ENCODE data around the gene PHF10. TPM values are rescaled to one million over a fixed set of nuclear protein-coding genes. Genes with fewer than 3 reads are reported as not detected.

PHF10 gene
- total and polyA plus RNA-seq, 8 donors: 33.5 to 122 (median 106) TPM

DNA sequence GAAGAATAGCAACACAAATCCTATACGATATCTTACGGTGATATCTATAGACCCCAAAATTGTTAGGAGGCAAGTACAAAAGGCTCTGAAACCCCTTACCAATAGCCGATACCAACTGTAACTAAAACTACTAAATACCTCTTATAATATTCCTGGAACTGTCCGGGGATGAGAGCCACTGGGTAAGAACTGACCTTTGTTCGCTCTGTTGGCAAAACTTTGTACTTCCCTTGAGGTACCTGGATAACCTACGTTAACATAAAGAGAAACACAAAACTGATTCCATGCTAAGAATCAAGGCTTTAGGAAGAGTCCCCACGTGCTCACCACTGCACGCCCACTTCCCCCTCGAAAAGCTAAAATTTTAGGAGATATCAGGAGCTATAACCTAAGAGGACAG, 9.7 kb downstream of the PHF10 start:
- intact Hi-C loops (cut with DNase I): no loop called here
- Histone ChIP-seq H3K27me3 (no peaks in the 10 kb centered on the region), H3K27ac (no peak overlapping the region), H3K9me3 (no peaks in the 10 kb centered on the region), H3K4me3 (no peak overlapping the region), H3K36me3 (peaks cover 0 to 64% of the 10 kb centered on the region in 2 donors), H3K4me1 (no peaks in the 10 kb centered on the region)
- ATAC-seq: no peak
- DNase-seq: no peak
- TF ChIP-seq, protein P1, sequence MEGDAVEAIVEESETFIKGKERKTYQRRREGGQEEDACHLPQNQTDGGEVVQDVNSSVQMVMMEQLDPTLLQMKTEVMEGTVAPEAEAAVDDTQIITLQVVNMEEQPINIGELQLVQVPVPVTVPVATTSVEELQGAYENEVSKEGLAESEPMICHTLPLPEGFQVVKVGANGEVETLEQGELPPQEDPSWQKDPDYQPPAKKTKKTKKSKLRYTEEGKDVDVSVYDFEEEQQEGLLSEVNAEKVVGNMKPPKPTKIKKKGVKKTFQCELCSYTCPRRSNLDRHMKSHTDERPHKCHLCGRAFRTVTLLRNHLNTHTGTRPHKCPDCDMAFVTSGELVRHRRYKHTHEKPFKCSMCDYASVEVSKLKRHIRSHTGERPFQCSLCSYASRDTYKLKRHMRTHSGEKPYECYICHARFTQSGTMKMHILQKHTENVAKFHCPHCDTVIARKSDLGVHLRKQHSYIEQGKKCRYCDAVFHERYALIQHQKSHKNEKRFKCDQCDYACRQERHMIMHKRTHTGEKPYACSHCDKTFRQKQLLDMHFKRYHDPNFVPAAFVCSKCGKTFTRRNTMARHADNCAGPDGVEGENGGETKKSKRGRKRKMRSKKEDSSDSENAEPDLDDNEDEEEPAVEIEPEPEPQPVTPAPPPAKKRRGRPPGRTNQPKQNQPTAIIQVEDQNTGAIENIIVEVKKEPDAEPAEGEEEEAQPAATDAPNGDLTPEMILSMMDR (IDR thresholded peaks at IDR 0.05): no peak

DNA sequence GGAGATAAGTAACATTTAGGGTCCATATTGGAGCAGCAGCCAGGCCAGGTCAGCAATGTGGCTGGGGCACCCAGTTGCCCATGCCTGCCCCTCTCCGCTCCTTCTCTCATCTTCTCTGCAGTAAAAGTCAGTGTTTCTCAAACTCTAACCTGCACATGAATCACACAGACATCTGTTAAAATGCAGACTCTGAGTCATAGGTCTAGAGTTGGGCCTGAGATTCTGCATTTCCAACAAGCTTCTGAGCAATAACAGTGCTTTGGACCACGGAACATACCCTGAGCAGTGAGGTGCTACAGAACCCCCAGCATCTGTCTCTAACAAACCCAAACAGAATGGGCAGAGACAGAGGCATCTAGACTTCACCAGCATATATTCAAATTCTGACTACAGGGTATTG, 10.1 kb downstream of the PHF10 start:
- Histone ChIP-seq H3K36me3 (peaks cover 0 to 64% of the 10 kb centered on the region in 2 donors), H3K4me3 (no peak overlapping the region), H3K9me3 (no peaks in the 10 kb centered on the region), H3K27me3 (no peaks in the 10 kb centered on the region), H3K4me1 (no peaks in the 10 kb centered on the region), H3K27ac (no peak overlapping the region)
- intact Hi-C loops (cut with DNase I): no loop called here
- TF ChIP-seq, protein P1 (IDR thresholded peaks at IDR 0.05): no peak
- DNase-seq (no peak), ATAC-seq (no peak)

DNA sequence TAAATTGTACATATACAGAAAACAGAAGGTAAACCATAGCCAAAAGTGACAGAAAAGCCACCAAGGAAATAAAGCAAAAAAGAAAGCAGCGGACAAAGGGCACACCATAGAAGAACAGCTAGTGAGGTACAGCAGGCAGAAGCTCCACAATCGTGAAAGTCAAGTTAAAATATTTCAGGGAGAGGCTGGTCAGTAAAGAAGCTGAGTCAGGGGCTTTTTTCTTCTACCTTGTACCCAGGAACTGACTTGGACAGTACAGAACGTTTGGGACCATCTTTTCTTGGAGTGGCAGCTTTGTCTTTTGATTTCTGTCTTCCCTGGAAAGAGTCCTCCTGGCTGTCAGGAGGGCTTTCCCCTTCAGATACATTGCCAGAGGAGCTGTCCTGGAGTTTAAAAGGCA, 14.3 kb downstream of the PHF10 start:
- H3K27ac ChIP-seq: no peak overlapping the region
- no peaks in the 10 kb centered on the region for H3K27me3 ChIP-seq
- H3K9me3 ChIP-seq: no peaks in the 10 kb centered on the region
- intact Hi-C loops (cut with DNase I): no loop called here
- no peak overlapping the region for H3K4me3 ChIP-seq
- DNase-seq: no peak
- peaks cover 0 to 3% of the 10 kb centered on the region in 2 donors for H3K4me1 ChIP-seq
- H3K36me3 ChIP-seq: peaks cover 0 to 56% of the 10 kb centered on the region in 2 donors
- no peak for ATAC-seq
- TF ChIP-seq, protein P1 (IDR thresholded peaks at IDR 0.05): no peak

DNA sequence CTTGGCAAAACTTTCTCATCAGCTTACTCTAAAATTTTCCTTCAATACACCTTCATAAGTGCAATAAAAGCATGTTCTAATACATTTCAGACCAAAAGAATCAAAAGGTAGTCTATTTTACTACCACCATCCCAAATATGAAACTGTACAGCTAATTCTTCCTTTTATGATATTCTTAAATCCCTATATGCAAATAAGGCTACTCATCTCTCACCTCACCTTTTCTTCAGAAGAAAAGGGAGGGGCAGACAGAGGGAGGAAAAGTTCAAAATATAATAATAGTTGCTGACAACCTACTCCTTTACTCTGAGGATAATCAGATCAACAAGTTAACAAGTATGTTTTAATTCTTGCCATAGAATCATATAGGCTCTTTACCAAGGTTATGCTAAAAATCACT, 15.0 kb downstream of the PHF10 start:
- H3K27ac ChIP-seq: no peak overlapping the region
- DNase-seq: no peak
- no peaks in the 10 kb centered on the region for H3K9me3 ChIP-seq
- H3K27me3 ChIP-seq: no peaks in the 10 kb centered on the region
- TF ChIP-seq, protein P1 (IDR thresholded peaks at IDR 0.05): no peak
- ATAC-seq: no peak
- H3K36me3 ChIP-seq: peaks cover 0 to 56% of the 10 kb centered on the region in 2 donors
- intact Hi-C loops (cut with DNase I): no loop called here
- no peak overlapping the region for H3K4me3 ChIP-seq
- peaks cover 0 to 10% of the 10 kb centered on the region in 2 donors for H3K4me1 ChIP-seq

DNA sequence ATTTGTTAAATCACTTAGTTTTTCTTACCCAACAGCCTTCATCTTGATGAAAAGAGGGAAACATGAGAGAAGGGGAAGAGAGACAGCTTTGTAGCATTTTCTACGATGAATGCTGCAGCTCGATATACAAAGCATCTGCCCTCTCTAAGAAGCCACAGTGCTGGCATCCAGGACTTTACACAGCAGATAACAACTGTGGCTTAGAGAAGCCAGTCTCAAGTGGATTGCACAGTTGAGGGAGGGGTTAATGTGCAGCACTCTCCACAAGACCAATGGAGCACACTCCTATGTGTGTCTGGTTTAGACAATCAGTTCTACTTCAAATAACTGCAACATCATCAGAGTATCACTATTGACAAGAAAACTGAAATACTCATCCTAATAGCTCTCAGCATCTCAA, 16.5 kb downstream of the PHF10 start:
- intact Hi-C loops (cut with DNase I): no loop called here
- TF ChIP-seq, protein P1 (IDR thresholded peaks at IDR 0.05): no peak

More for the DNA sequence above, 16.5 kb downstream of the PHF10 start:
- ATAC-seq (no peak), DNase-seq (no peak)
- H3K4me3 ChIP-seq: no peak overlapping the region
- no peaks in the 10 kb centered on the region for H3K27me3 ChIP-seq
- H3K4me1 ChIP-seq: peaks cover 14 to 26% of the 10 kb centered on the region in 2 donors
- peaks cover 0 to 42% of the 10 kb centered on the region in 2 donors for H3K36me3 ChIP-seq
- H3K27ac ChIP-seq: no peak overlapping the region
- H3K9me3 ChIP-seq: no peaks in the 10 kb centered on the region

All from left lung (tissue), 10 donors.